Dendritic cell treated with granulocyte-macrophage colony-stimulating factor and Interleukin-4, amounts not matched to agents 40 ng/mL and 50 ng/mL, for 4 days (primary cell): ENCODE measurements around the gene HINT2.

Source experiments
- H3K27ac Mint-ChIP-seq: one replicate; pipeline ENCODE4 v1.8.0; 2022; ENCODE audit warnings: mild to moderate bottlenecking, mixed read lengths
- H3K27me3 Mint-ChIP-seq: one replicate; pipeline ENCODE4 v1.8.0; 2022; ENCODE audit warnings: mild to moderate bottlenecking, mixed read lengths
- H3K36me3 Mint-ChIP-seq: one replicate; pipeline ENCODE4 v1.8.0; 2022; ENCODE audit warnings: low read depth, mixed read lengths
- H3K4me1 Mint-ChIP-seq: one replicate; pipeline ENCODE4 v1.8.0; 2022; ENCODE audit warnings: low read depth, mixed read lengths
- H3K4me3 Mint-ChIP-seq: one replicate; pipeline ENCODE4 v1.8.0; 2022; ENCODE audit warnings: mild to moderate bottlenecking, moderate library complexity, mixed read lengths
- H3K9me3 Mint-ChIP-seq: one replicate; pipeline ENCODE4 v1.8.0; 2022; ENCODE audit warnings: mixed read lengths
- intact Hi-C: fragments of 100-400 bp; cut with micrococcal nuclease; formaldehyde crosslinking; loops from one replicate; pipeline ENCODE4 v1.15.0; 2022

HINT2 gene

GRCh38 chr9:35792024-35792813, 22.6 kb downstream of the HINT2 start:
- Mint-ChIP-seq H3K27ac (no peak overlapping the region), H3K27me3 (peaks cover 25% of the 10 kb centered on the region), H3K9me3 (no peaks in the 10 kb centered on the region), H3K4me1 (peaks cover 31% of the 10 kb centered on the region), H3K4me3 (no peak overlapping the region), H3K36me3 (no peaks in the 10 kb centered on the region)
- intact Hi-C loops = no loop called here

DNA sequence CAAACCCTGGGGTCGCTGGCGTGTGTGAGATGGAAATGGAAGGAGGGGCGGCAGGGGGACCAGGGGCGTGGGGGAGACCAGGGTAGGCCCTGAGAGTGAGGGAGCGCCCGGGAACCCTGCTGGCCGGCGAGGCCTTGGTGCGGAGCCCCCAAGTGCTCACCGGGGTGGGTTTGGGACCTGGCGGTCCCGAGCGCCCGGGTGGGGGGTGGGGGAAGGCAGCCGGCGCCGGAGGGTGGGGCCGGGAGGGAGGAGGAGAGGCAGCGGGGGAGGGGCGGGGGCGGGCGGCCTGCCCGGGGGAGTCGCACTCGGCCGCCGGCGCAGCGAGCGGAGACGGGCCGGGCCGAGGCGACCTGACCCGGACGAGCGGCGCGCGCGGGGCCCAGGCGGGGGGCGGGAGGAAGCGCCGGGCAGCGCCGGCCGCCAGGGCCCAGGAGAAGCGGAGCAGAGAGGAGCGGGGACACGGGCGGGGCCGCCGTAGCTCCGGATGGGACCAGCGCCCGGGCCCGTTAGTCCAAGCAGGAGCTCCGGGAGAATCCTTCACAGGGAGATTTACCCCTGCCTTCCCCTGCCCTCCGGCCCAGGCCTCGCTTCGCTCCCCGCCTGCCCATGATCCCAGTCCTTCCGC, 23.4 kb downstream of the HINT2 start, which contains the start of gene NPR2:
Gene NPR2 (plus strand): TSS at position 295 of the 625 bp plus-strand sequence. CDS start 818 bp downstream, outside the sequence.
- Mint-ChIP-seq H3K27me3 (peaks cover 25% of the 10 kb centered on the region), H3K27ac (peak within 1 kb of the TSS; percentile 18), H3K4me3 (peak within 1 kb of the TSS; percentile 70), H3K36me3 (no peaks in the 10 kb centered on the region), H3K4me1 (peaks cover 26% of the 10 kb centered on the region), H3K9me3 (no peaks in the 10 kb centered on the region)
- intact Hi-C loops = no loop called here

DNA sequence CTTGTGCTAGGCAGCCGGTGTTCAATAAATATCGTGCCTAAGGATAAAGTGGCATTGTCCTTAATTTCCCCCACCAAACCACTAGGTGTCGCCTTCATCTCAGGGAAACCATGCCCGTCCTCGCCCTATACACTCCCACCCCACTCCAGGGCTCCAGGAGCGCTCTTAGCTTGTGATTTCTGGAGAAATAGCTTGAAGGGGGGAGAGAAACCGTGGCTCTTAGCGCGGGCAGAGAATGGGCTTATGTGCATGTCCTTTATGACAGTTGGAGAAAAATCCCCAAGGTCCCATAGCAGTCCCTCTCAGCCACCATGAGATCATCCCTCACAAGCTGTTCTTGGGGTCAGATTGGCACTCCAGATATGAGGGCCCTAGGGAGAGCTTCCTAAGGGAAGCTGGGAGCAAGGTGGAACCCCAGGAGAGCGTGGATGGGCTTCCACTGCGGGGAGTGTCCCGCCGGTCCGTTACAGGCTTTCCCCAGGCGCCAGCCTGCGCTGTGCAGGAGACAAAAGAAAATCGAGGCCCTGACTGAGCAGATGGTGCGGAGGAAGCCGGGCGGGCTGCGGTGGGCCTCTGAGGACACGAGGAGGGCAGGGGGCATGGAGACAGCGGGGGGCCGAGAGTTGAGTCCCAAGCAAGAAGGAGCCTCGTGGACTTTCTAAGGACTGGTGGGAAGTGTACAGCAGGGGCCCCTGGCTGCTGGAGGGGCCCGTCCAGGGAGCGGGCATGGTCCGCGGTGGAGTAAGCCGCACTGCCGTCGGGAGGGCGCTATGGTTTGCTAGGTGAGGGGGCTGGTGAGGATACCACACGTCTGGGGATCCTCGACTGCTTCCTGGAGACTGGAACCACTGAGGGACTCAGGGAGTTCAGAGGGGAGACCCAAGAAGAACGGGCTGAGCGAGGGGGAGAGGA, 24.2 kb downstream of the HINT2 start:
- Mint-ChIP-seq H3K9me3 (no peaks in the 10 kb centered on the region), H3K27ac (peak overlapping the region; percentile 18), H3K36me3 (no peaks in the 10 kb centered on the region), H3K27me3 (peaks cover 25% of the 10 kb centered on the region), H3K4me1 (peaks cover 25% of the 10 kb centered on the region), H3K4me3 (peak overlapping the region; percentile 70)
- intact Hi-C loops = loop anchor here (1.0 kb wide), 2 partner anchors 36 to 92 kb away; no protein-coding TSS in a partner anchor

DNA sequence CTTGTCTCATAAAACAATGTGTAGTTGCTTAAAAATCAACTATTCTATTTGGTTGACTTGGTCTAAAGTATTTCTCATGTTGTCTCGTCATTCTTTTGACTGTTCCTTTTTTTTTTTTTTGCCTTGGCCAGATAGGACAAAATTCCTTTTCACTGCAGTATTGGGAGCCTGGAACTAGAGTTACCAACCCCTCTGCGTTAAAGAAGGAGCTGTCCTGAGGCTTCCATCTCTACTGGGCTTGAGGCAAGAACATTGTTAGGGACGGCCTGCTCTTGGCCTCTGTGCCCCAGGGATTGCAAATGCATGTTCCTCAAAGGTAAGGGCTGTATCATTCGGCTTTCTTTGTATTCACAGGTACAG, 24.8 kb downstream of the HINT2 start:
- Mint-ChIP-seq H3K36me3 (no peaks in the 10 kb centered on the region), H3K4me3 (no peak overlapping the region), H3K27ac (no peak overlapping the region), H3K27me3 (peaks cover 25% of the 10 kb centered on the region), H3K4me1 (peaks cover 25% of the 10 kb centered on the region), H3K9me3 (no peaks in the 10 kb centered on the region)
- intact Hi-C loops = loop anchor here (1.0 kb wide), 2 partner anchors 36 to 92 kb away; no protein-coding TSS in a partner anchor

DNA sequence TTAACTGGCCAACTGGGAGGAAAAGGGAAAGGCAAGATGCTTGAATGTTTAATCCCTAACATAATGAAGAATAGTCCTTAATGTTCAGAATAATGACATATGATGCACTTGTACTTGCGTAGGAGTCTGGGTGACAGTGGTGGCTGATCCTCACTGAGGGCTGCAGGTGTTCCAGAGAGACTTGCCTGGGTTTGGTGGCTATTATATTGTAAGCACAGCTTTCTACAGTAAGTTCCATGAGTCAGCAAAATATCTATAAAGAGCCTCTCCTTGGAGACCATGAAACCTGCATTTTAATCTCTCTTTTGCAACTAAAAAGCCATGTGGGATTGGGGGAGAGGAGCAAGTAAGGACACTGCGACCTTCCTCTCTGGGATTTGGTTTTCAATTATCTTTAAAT, 25.3 kb downstream of the HINT2 start:
- Mint-ChIP-seq H3K4me1 (peaks cover 22% of the 10 kb centered on the region), H3K27ac (no peak overlapping the region), H3K36me3 (no peaks in the 10 kb centered on the region), H3K9me3 (no peaks in the 10 kb centered on the region), H3K27me3 (peaks cover 25% of the 10 kb centered on the region), H3K4me3 (no peak overlapping the region)
- intact Hi-C loops = no loop called here

DNA sequence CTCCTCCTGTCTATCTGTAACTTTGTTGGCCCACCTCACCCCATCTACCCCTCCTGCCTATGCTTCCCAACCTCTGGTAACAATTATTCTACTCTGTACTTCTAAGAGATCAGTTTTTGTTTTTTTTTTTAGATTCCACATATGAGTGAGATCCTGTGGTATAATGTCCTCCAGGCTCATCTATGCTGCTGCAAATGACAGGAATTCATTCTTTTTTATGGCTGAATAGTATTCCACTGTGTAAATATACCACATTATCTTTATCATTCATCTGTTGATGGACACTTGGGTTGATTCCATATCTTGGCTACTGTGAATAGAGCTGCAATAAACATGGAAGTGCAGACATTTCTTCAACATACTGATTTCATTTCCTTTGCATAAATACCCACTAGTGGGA, 31.4 kb downstream of the HINT2 start:
- Mint-ChIP-seq H3K27me3 (peaks cover 1% of the 10 kb centered on the region), H3K27ac (no peak overlapping the region), H3K36me3 (no peaks in the 10 kb centered on the region), H3K4me1 (peaks cover 8% of the 10 kb centered on the region), H3K4me3 (no peak overlapping the region), H3K9me3 (no peaks in the 10 kb centered on the region)
- intact Hi-C loops = no loop called here

GRCh38 chr9:35781066-35781465, 33.8 kb downstream of the HINT2 start:
- Mint-ChIP-seq H3K9me3 (no peaks in the 10 kb centered on the region), H3K27me3 (peaks cover 1% of the 10 kb centered on the region), H3K36me3 (no peaks in the 10 kb centered on the region), H3K4me3 (no peak overlapping the region), H3K4me1 (peaks cover 3% of the 10 kb centered on the region), H3K27ac (no peak overlapping the region)
- intact Hi-C loops = no loop called here

GRCh38 chr9:35778496-35778895, 36.3 kb downstream of the HINT2 start:
- no peaks in the 10 kb centered on the region for H3K9me3 Mint-ChIP-seq
- H3K4me3 Mint-ChIP-seq = no peak overlapping the region
- peaks cover 17% of the 10 kb centered on the region for H3K4me1 Mint-ChIP-seq
- no peak overlapping the region for H3K27ac Mint-ChIP-seq
- H3K27me3 Mint-ChIP-seq = peaks cover 1% of the 10 kb centered on the region
- H3K36me3 Mint-ChIP-seq = no peaks in the 10 kb centered on the region
- intact Hi-C loops = no loop called here

DNA sequence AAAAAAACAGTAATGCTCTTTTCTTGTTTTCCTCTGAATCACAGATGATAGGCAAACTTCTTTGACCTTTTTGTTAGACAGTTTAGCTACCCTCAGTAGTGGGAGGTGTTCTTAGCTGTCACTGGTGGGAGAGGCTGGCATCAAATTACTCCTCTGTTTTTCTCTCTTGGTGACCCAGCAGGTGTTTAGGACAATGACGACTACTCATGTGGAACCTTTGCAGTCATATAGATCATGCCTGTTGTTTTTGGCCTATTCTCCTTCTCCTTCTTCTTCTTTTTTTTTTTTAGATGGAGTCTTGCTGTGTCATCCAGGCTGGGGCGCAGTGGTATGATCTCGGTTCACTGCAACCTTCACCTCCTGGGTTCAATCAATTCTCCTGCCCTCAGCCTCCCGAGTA, 38.8 kb downstream of the HINT2 start:
- Mint-ChIP-seq H3K27me3 (peaks cover 1% of the 10 kb centered on the region), H3K9me3 (no peaks in the 10 kb centered on the region), H3K36me3 (no peaks in the 10 kb centered on the region), H3K4me3 (no peak overlapping the region), H3K27ac (peak overlapping the region; percentile 41), H3K4me1 (peaks cover 17% of the 10 kb centered on the region)
- intact Hi-C loops = no loop called here

DNA sequence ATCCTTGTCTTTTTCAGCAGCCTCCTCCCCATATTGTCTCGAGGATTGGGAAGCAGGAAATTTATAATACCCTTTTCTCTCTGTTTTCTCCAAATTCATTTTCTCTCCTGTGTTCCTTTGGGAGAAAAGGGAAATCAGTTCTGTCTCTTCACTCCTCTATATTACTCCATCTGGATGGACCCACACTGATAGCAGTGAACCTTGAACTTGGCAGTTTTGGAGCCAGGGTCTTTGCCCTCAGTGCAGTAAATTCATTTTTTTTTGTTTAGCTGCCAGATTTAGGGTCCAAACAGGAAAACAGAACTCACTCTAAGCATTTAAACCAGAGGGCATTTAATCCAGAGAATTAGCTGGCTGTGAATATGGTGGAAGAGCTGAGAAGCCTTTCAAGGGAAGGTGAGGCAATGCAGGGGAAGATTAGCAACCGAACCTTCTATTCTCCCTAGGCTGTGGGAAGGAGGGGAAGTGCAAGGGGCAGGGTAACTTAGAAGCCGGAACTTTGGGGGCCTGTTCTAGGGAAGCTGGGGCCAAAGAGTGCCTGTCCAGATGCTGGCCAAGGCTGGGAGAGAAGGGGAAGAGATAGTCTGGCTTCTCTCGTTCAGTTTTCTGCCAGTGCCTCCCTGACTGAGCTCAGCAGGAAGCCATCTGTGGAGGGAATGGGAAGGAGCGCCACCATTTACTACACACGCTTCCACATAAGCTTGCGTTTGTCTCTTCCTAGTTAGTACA, 39.8 kb downstream of the HINT2 start:
- Mint-ChIP-seq H3K27ac (peak overlapping the region; percentile 68), H3K9me3 (no peaks in the 10 kb centered on the region), H3K4me3 (no peak overlapping the region), H3K36me3 (no peaks in the 10 kb centered on the region), H3K4me1 (peaks cover 17% of the 10 kb centered on the region), H3K27me3 (peaks cover 1% of the 10 kb centered on the region)
- intact Hi-C loops = no loop called here

- Mint-ChIP-seq H3K9me3 (no peaks in the 10 kb centered on the region), H3K27me3 (no peaks in the 10 kb centered on the region), H3K36me3 (no peaks in the 10 kb centered on the region), H3K27ac (no peak overlapping the region), H3K4me3 (no peak overlapping the region), H3K4me1 (peaks cover 17% of the 10 kb centered on the region)
- intact Hi-C loops = no loop called here
Measured at GRCh38 chr9:35771943-35772342, 42.9 kb downstream of the HINT2 start.

DNA sequence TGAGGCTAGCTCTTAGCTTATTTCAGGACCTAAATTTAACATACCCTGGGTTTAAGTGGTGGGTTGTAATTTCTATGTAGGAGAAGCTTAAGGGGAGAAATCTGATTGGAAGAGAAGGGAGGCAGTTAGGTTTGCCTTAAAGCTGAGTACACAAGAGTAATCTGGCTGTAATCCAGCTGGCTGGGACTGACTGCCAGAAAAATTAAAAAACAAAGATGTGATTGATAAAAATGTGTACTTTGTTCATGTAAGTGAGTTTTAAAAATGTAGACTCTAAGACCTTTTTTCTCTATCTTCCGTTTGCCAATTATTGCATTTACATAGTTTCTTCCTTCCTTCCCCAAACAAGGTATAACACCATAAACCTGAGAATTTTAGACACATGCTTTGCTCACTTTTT, 43.3 kb downstream of the HINT2 start:
- H3K27me3 Mint-ChIP-seq = no peaks in the 10 kb centered on the region
- H3K9me3 Mint-ChIP-seq = no peaks in the 10 kb centered on the region
- H3K4me1 Mint-ChIP-seq = peaks cover 17% of the 10 kb centered on the region

DNA sequence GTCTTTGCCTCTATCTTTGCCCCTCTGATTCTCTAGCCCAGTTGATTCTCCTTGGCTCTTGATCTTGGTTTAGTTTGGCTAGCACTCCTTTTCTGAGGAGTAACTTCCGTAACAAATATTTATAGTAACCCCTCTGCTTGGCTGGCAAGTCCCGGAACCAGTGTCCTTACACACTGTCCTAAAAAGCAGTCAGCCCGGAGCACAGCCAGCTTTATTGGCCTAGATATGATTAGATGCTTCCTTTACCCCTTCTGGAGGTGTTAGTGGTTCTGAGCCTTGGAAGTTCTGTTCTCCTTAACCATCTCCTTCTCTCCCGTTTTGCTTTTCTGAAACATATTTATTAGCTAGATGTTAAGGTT, 43.8 kb downstream of the HINT2 start:
- H3K4me1 Mint-ChIP-seq = peaks cover 13% of the 10 kb centered on the region
- no peak overlapping the region for H3K27ac Mint-ChIP-seq
- no peaks in the 10 kb centered on the region for H3K9me3 Mint-ChIP-seq
- intact Hi-C loops = no loop called here
- no peaks in the 10 kb centered on the region for H3K36me3 Mint-ChIP-seq
- H3K4me3 Mint-ChIP-seq = no peak overlapping the region
- no peaks in the 10 kb centered on the region for H3K27me3 Mint-ChIP-seq

More for the DNA sequence above, 43.3 kb downstream of the HINT2 start:
- Mint-ChIP-seq H3K27ac (no peak overlapping the region), H3K36me3 (no peaks in the 10 kb centered on the region), H3K4me3 (no peak overlapping the region)
- intact Hi-C loops = no loop called here
